Mesenchymal stem cell (in vitro differentiated cells and primary cell): Measurements from ENCODE around the gene ALK.

Experiments
- DNase-seq: peaks from one replicate; pipeline ENCODE4 v3.0.0-alpha.2; 2013
- H2AFZ ChIP-seq: one replicate; pipeline ENCODE4 v1.6.1; 2013; ENCODE audit warnings: low read depth, mild to moderate bottlenecking, control low read depth, inconsistent platforms, low read length, moderate library complexity
- H2AK5ac ChIP-seq: 2 replicates; pipeline ENCODE4 v1.6.1; 2013; ENCODE audit warnings: low read length, moderate library complexity, mild to moderate bottlenecking, inconsistent platforms; ENCODE audit not compliant: severe bottlenecking
- H2BK120ac ChIP-seq: one replicate; pipeline ENCODE4 v1.6.1; 2013; ENCODE audit warnings: low read depth, mild to moderate bottlenecking, inconsistent platforms, low read length, moderate library complexity
- H2BK12ac ChIP-seq, 2 experiments: one replicate each; pipeline ENCODE4 v1.6.1; 2013; ENCODE audit warnings: inconsistent platforms in 2 of 2, low read length in 2 of 2, mild to moderate bottlenecking in 2 of 2, moderate library complexity in 2 of 2, control low read depth in 1 of 2
- H2BK15ac ChIP-seq: one replicate; pipeline ENCODE4 v1.6.1; 2013; ENCODE audit warnings: mild to moderate bottlenecking, low read depth, inconsistent platforms; ENCODE audit not compliant: poor library complexity, severe bottlenecking
- H2BK5ac ChIP-seq: 2 replicates; pipeline ENCODE4 v1.6.1; 2013; ENCODE audit warnings: low read depth, mild to moderate bottlenecking, low read length, control low read depth, inconsistent platforms; ENCODE audit not compliant: poor library complexity, severe bottlenecking
- H3K14ac ChIP-seq, 2 experiments: one replicate each; pipeline ENCODE4 v1.6.1; 2013; ENCODE audit warnings: inconsistent platforms in 2 of 2, low read length in 2 of 2, control low read depth in 1 of 2, mild to moderate bottlenecking in 1 of 2, moderate library complexity in 1 of 2
- H3K18ac ChIP-seq, 2 experiments: one replicate each; pipeline ENCODE4 v1.6.1; 2013; ENCODE audit warnings: inconsistent platforms in 2 of 2, low read length in 2 of 2, control low read depth in 1 of 2, low read depth in 1 of 2, mild to moderate bottlenecking in 1 of 2
- H3K23ac ChIP-seq, 2 experiments: one replicate each; pipeline ENCODE4 v1.6.1; 2013; ENCODE audit warnings: inconsistent platforms in 2 of 2, low read length in 2 of 2, mild to moderate bottlenecking in 2 of 2, moderate library complexity in 2 of 2, control low read depth in 1 of 2
- H3K27ac ChIP-seq: 2 replicates; pipeline ENCODE4 v1.5.1; 2013; ENCODE audit warnings: mild to moderate bottlenecking, moderate library complexity, low read length, control low read depth, inconsistent platforms; ENCODE audit not compliant: poor library complexity, severe bottlenecking
- H3K27me3 ChIP-seq, 2 experiments: 2 replicates each; pipeline versions ENCODE4 v1.6.1 to v1.7.0; 2013; ENCODE audit warnings: low read length in 2 of 2, mild to moderate bottlenecking in 2 of 2, moderate library complexity in 2 of 2, control low read depth in 1 of 2, inconsistent platforms in 1 of 2; ENCODE audit not compliant: control insufficient read depth in 1 of 2, insufficient read depth in 1 of 2
- H3K36me3 ChIP-seq, 2 experiments: 2 replicates each; pipeline versions ENCODE4 v1.6.1 to v1.7.0; 2013; ENCODE audit warnings: low read length in 2 of 2, control low read depth in 1 of 2, inconsistent platforms in 1 of 2, low read depth in 1 of 2, mild to moderate bottlenecking in 1 of 2; ENCODE audit not compliant: insufficient read depth in 2 of 2, control insufficient read depth in 1 of 2
- H3K4ac ChIP-seq, 2 experiments: one replicate each; pipeline ENCODE4 v1.6.1; 2013; ENCODE audit warnings: inconsistent platforms in 2 of 2, low read length in 2 of 2, mild to moderate bottlenecking in 2 of 2, moderate library complexity in 2 of 2, control low read depth in 1 of 2, low read depth in 1 of 2
- H3K4me1 ChIP-seq: 2 replicates; pipeline ENCODE4 v1.6.1; 2013; ENCODE audit warnings: low read depth, low read length, control low read depth; ENCODE audit not compliant: control insufficient read depth, insufficient read depth
- H3K4me2 ChIP-seq: 2 replicates; pipeline ENCODE4 v1.6.1; 2013; ENCODE audit warnings: low read length, mild to moderate bottlenecking, inconsistent platforms; ENCODE audit not compliant: poor library complexity, severe bottlenecking
- H3K4me3 ChIP-seq, 2 experiments: 2 replicates each; pipeline versions ENCODE4 v1.5.1 to v1.7.0; 2013; ENCODE audit warnings: low read length in 2 of 2, mild to moderate bottlenecking in 2 of 2, control low read depth in 1 of 2, low read depth in 1 of 2; ENCODE audit not compliant: insufficient read depth in 1 of 2
- H3K79me1 ChIP-seq: replicated peaks from 2 replicates; pipeline ENCODE4 v1.6.1; 2013; ENCODE audit warnings: mild to moderate bottlenecking, control low read depth, low read length, inconsistent platforms; ENCODE audit not compliant: poor library complexity, severe bottlenecking
- H3K9ac ChIP-seq: 2 replicates; pipeline ENCODE4 v1.7.0; 2013; ENCODE audit warnings: mild to moderate bottlenecking, low read length, moderate library complexity
- H3K9me3 ChIP-seq: 2 replicates; pipeline ENCODE4 v1.7.0; 2013; ENCODE audit warnings: mild to moderate bottlenecking, low read length; ENCODE audit not compliant: control insufficient read depth
- H4K8ac ChIP-seq: one replicate; pipeline ENCODE4 v1.6.1; 2013; ENCODE audit warnings: inconsistent platforms, mild to moderate bottlenecking, low read length, moderate library complexity
- H4K91ac ChIP-seq: one replicate; pipeline ENCODE4 v1.6.1; 2013; ENCODE audit warnings: mild to moderate bottlenecking, low read length, inconsistent platforms
- WGBS: methylation state at CpG from one replicate; pipeline ENCODE4 v1.1.7; 2013; ENCODE audit warnings: mixed read lengths; 5-methylcytosine and 5-hydroxymethylcytosine counted together

The ALK gene

DNA sequence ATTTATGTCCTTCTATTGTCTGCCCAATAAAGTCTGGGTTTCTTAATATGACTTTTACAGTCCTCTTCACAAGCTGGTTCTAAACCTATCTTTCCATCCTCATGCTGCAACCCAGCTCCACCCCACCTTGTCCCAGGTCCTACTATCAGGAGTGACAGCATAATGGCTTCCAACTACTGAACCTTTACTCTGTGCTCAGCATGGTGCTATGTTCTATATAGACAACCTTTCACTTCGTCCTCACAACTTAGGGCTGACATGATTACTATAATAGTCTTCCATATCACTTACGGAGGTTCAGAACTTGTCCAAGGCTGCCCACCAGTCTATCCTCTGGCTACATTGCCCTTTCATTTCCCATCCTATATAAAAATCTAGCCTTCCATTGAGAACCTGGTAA, 256.8 kb downstream of the ALK start:
- no peaks in the 10 kb centered on the region for H3K4me1 ChIP-seq
- no peak overlapping the region for H2BK12ac ChIP-seq
- H3K9ac ChIP-seq, result no peak overlapping the region
- H3K9me3 ChIP-seq, result peaks cover 22% of the 10 kb centered on the region
- H2BK5ac ChIP-seq, result no peak overlapping the region
- H4K8ac ChIP-seq, result no peak overlapping the region
- H3K36me3 ChIP-seq, result no peaks in the 10 kb centered on the region
- H3K23ac ChIP-seq, result no peak overlapping the region
- H3K4me2 ChIP-seq, result no peak overlapping the region
- H3K4ac ChIP-seq, result no peak overlapping the region
- H3K27ac ChIP-seq, result no peak overlapping the region
- H3K79me1 ChIP-seq, result no peaks in the 10 kb centered on the region
- no peak overlapping the region for H2BK120ac ChIP-seq
- H2AK5ac ChIP-seq, result no peak overlapping the region
- DNase-seq, result no peak
- H3K18ac ChIP-seq, result no peak overlapping the region
- H2BK15ac ChIP-seq, result no peak overlapping the region
- no peak overlapping the region for H4K91ac ChIP-seq
- H3K14ac ChIP-seq, result no peak overlapping the region
- 70% methylated on average over 2 of the region's 2 CpGs for WGBS
- H3K27me3 ChIP-seq, result no peaks in the 10 kb centered on the region
- no peak overlapping the region for H2AFZ ChIP-seq
- H3K4me3 ChIP-seq, result no peak overlapping the region

DNA sequence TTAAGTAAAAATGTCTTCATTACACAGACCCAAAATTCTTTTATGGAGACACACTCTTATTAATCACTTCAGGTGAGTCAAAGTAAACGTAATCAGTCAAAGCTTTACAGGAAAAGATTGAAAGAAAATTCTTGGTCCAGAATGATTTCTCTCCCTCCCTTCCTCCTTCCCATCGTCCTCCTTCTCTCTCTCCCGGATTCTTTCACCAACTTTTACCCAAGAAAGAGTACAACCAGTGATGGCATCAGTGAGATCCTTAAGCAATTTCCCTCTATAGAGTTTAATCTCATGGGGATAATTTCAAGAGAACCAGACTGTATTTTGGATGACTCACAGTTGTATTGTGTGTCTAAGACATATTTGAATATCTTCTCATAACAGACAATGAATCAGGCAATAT, 258.1 kb downstream of the ALK start:
- Histone ChIP-seq H3K4me3 (no peak overlapping the region), H2BK120ac (no peak overlapping the region), H3K36me3 (no peaks in the 10 kb centered on the region), H4K8ac (no peak overlapping the region), H3K18ac (no peak overlapping the region), H3K14ac (no peak overlapping the region), H2BK15ac (no peak overlapping the region), H3K27ac (no peak overlapping the region), H3K9me3 (peaks cover 9% of the 10 kb centered on the region), H2AFZ (no peak overlapping the region), H3K79me1 (no peaks in the 10 kb centered on the region), H2BK5ac (no peak overlapping the region), H4K91ac (no peak overlapping the region), H3K4ac (no peak overlapping the region), H2BK12ac (no peak overlapping the region), H3K4me2 (no peak overlapping the region), H3K23ac (no peak overlapping the region), H2AK5ac (no peak overlapping the region), H3K27me3 (no peaks in the 10 kb centered on the region), H3K4me1 (no peaks in the 10 kb centered on the region), H3K9ac (no peak overlapping the region)
- DNase-seq, result no peak
- WGBS, result 75% methylated on average over 2 of the region's 3 CpGs

DNA sequence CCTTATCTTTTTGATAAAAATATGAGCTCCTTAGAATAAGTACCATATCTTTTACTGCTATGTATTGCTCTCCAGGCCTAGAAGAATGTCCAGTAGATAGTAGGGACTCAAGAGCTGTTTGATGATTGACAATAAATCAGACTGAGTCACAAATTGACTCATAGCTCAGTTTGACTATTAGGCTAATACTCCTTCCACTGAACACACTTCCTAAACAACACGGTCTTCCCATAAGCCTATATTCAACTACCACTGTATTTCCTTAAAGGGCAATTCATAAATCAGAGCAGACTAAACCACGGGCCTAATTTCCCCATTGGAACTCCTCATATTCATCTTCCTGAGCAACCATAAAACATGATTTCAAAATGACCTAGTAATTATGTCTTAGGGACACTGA, 258.5 kb downstream of the ALK start:
- Histone ChIP-seq H3K9me3 (peaks cover 5% of the 10 kb centered on the region), H2AK5ac (no peak overlapping the region), H3K23ac (no peak overlapping the region), H3K36me3 (no peaks in the 10 kb centered on the region), H3K9ac (no peak overlapping the region), H2BK120ac (no peak overlapping the region), H3K4ac (no peak overlapping the region), H2AFZ (no peak overlapping the region), H3K27ac (no peak overlapping the region), H4K91ac (no peak overlapping the region), H3K4me3 (no peak overlapping the region), H2BK15ac (no peak overlapping the region), H3K27me3 (no peaks in the 10 kb centered on the region), H4K8ac (no peak overlapping the region), H3K18ac (no peak overlapping the region), H3K14ac (no peak overlapping the region), H3K79me1 (no peaks in the 10 kb centered on the region), H2BK12ac (no peak overlapping the region), H2BK5ac (no peak overlapping the region), H3K4me1 (no peaks in the 10 kb centered on the region), H3K4me2 (no peak overlapping the region)
- no peak for DNase-seq
- WGBS, result 44% methylated on average over 2 of the region's 2 CpGs

GRCh38 chr2:29660201-29660600, 261.2 kb downstream of the ALK start:
- DNase-seq, result no peak
- Histone ChIP-seq H3K79me1 (no peaks in the 10 kb centered on the region), H3K14ac (no peak overlapping the region), H4K91ac (no peak overlapping the region), H3K4me2 (no peak overlapping the region), H2BK120ac (no peak overlapping the region), H2BK5ac (no peak overlapping the region), H3K23ac (no peak overlapping the region), H3K9me3 (no peaks in the 10 kb centered on the region), H3K27ac (no peak overlapping the region), H3K4me1 (no peaks in the 10 kb centered on the region), H2BK12ac (no peak overlapping the region), H2AFZ (no peak overlapping the region), H3K4me3 (no peak overlapping the region), H3K27me3 (no peaks in the 10 kb centered on the region), H3K18ac (no peak overlapping the region), H2BK15ac (no peak overlapping the region), H3K4ac (no peak overlapping the region), H2AK5ac (no peak overlapping the region), H4K8ac (no peak overlapping the region), H3K36me3 (no peaks in the 10 kb centered on the region), H3K9ac (no peak overlapping the region)
- WGBS, result 54% methylated on average over 2 of the region's 2 CpGs
